ENCODE measurements around the gene CDX2. TPM values are rescaled to one million over a fixed set of nuclear protein-coding genes. Genes with fewer than 3 reads are reported as not detected.

The CDX2 gene
- total and polyA plus RNA-seq, 2 donors (not counting 1 experiment from before 2014, with no cell fraction given), result not detected

DNA sequence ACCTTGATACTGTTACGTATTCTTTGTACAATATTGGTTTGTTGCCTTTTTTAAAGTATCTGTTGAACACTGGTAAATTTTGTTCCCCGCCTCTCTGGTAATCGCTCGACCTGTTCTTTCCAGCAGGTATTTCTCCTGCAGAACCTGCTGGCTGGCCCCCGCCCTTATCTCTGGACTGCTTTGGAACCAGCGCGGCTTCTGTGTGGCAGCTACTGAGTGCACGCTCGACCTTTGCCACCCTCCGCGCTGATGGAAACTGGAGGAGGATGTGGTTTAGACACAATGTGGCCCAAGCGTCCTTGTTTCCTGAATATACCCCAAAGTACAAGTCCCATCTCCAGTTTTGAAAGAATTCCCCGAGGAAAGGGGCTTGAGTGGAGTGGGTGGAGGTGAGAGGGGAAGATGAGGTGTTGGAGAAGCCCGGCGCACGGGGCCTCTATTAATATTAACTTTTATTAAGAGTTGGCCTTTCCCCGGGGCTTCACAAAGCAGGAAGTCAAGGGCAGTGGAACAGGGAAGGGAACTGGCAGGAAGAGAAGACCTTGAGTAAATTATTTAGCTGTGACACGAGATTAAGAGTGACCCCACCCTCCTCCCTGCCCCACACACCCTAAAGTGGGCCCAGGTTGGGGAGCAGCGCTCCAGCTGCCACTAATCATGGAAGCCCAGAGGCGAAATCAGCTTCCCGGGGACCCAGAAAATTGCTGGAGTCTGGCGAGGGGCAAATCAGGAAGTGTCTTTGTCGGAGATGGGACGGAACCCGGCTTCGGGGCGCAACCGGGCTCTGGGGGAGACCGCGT, 16.0 kb downstream of the CDX2 start:
- H3K9me3 Mint-ChIP-seq (ENCODE audit: insufficient read depth), result no peaks in the 10 kb centered on the region
- Histone ChIP-seq H3K27me3 (replicated peaks in 1 of 4; ENCODE audit: control extremely low read depth in 1 of 4, control insufficient read depth in 3 of 4, insufficient read depth in 4 of 4, low read length in 3 of 4) (peaks cover 0 to 52% (median 40%) of the 10 kb centered on the region in 4 experiments), H3K9me3 (ENCODE audit: control extremely low read depth in 1 of 3, control insufficient read depth in 2 of 3, insufficient read depth in 1 of 3, low read length in 2 of 3) (peaks cover 0 to 12% (median 1%) of the 10 kb centered on the region in 3 donors), H3K27ac (ENCODE audit: low read length in 2 of 2) (no peak overlapping the region), H3K36me3 (replicated peaks in 1 of 2; ENCODE audit: control extremely low read depth in 1 of 2, control insufficient read depth in 1 of 2, extremely low read depth in 1 of 2, insufficient read depth in 2 of 2, low read length in 1 of 2) (no peaks in the 10 kb centered on the region), H3K4me3 (ENCODE audit: control extremely low read depth in 1 of 5, extremely low read depth in 1 of 5, insufficient read depth in 1 of 5, low read depth in 2 of 5, low read length in 4 of 5) (peak overlapping the region in 3 of 5 experiments; percentile 37 to 53 (median 49)), H3K4me2 (replicated peaks; ENCODE audit: low read depth, low read length, poor library complexity, severe bottlenecking) (peak overlapping the region; percentile 80), H2AFZ (ENCODE audit: insufficient read depth, low read depth, low read length, poor library complexity, severe bottlenecking) (peak overlapping the region; percentile 59), H3K4me1 (ENCODE audit: control insufficient read depth in 2 of 2, insufficient read depth in 2 of 2, low read length in 2 of 2) (peaks cover 21 to 25% of the 10 kb centered on the region in 2 donors), H3K79me2 (ENCODE audit: control insufficient read depth, insufficient read depth, low read length) (no peaks in the 10 kb centered on the region), H4K20me1 (ENCODE audit: control insufficient read depth, insufficient read depth, low read length, poor library complexity, severe bottlenecking) (no peaks in the 10 kb centered on the region), H3K9ac (ENCODE audit: low read length) (peak overlapping the region; percentile 62)
- ATAC-seq (ENCODE audit: low read depth), result no peak
- H3K4me1 Mint-ChIP-seq, result peaks cover 15% of the 10 kb centered on the region
- H3K27me3 Mint-ChIP-seq, result peaks cover 72% of the 10 kb centered on the region
- ChIA-PET CTCF (interaction anchor here (0.6 to 3.8 kb wide), 17 partner anchors 9 to 1006 kb away, joined by 3 to 43 read pairs (median 5); partner anchors contain the start of genes CDX2 and PDX1), POLR2A (no interaction called here)
- intact Hi-C loops (cut with micrococcal nuclease), result loop anchor here (10.0 kb wide), 1 partner anchor 578 kb away; no protein-coding TSS in a partner anchor
- no peak for DNase-seq
- 10% methylated on average over 23 of the region's 30 CpGs for WGBS (ENCODE audit: insufficient coverage)
- H3K27ac Mint-ChIP-seq, result no peak overlapping the region
- peak overlapping the region; percentile 75 for H3K4me3 Mint-ChIP-seq
- TF ChIP-seq, protein P1, sequence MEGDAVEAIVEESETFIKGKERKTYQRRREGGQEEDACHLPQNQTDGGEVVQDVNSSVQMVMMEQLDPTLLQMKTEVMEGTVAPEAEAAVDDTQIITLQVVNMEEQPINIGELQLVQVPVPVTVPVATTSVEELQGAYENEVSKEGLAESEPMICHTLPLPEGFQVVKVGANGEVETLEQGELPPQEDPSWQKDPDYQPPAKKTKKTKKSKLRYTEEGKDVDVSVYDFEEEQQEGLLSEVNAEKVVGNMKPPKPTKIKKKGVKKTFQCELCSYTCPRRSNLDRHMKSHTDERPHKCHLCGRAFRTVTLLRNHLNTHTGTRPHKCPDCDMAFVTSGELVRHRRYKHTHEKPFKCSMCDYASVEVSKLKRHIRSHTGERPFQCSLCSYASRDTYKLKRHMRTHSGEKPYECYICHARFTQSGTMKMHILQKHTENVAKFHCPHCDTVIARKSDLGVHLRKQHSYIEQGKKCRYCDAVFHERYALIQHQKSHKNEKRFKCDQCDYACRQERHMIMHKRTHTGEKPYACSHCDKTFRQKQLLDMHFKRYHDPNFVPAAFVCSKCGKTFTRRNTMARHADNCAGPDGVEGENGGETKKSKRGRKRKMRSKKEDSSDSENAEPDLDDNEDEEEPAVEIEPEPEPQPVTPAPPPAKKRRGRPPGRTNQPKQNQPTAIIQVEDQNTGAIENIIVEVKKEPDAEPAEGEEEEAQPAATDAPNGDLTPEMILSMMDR (IDR thresholded peaks at IDR 0.05), result no peak
- TF ChIP-seq EZH2 (IDR thresholded peaks at IDR 0.05; ENCODE audit: borderline replicate concordance, insufficient read depth, low read depth, low read length, poor library complexity, severe bottlenecking), result no peak

GRCh38 chr13:27942972-27943371, 26.1 kb downstream of the CDX2 start:
- peaks cover 39% of the 10 kb centered on the region for H3K27me3 Mint-ChIP-seq
- POLR2A ChIA-PET, result no interaction called here

More at GRCh38 chr13:27942972-27943371, 26.1 kb downstream of the CDX2 start:
- Histone ChIP-seq H3K27ac (ENCODE audit: low read length in 2 of 2) (no peak overlapping the region), H3K4me2 (replicated peaks; ENCODE audit: low read depth, low read length, poor library complexity, severe bottlenecking) (no peak overlapping the region), H4K20me1 (ENCODE audit: control insufficient read depth, insufficient read depth, low read length, poor library complexity, severe bottlenecking) (no peaks in the 10 kb centered on the region), H3K4me1 (ENCODE audit: control insufficient read depth in 2 of 2, insufficient read depth in 2 of 2, low read length in 2 of 2) (no peaks in the 10 kb centered on the region), H3K27me3 (replicated peaks in 1 of 4; ENCODE audit: control extremely low read depth in 1 of 4, control insufficient read depth in 3 of 4, insufficient read depth in 4 of 4, low read length in 3 of 4) (peaks cover 0 to 5% (median 0%) of the 10 kb centered on the region in 4 experiments), H3K36me3 (replicated peaks in 1 of 2; ENCODE audit: control extremely low read depth in 1 of 2, control insufficient read depth in 1 of 2, extremely low read depth in 1 of 2, insufficient read depth in 2 of 2, low read length in 1 of 2) (no peaks in the 10 kb centered on the region), H3K9ac (ENCODE audit: low read length) (no peak overlapping the region), H3K4me3 (ENCODE audit: control extremely low read depth in 1 of 5, extremely low read depth in 1 of 5, insufficient read depth in 1 of 5, low read depth in 2 of 5, low read length in 4 of 5) (no peak overlapping the region), H2AFZ (ENCODE audit: insufficient read depth, low read depth, low read length, poor library complexity, severe bottlenecking) (no peak overlapping the region), H3K9me3 (ENCODE audit: control extremely low read depth in 1 of 3, control insufficient read depth in 2 of 3, insufficient read depth in 1 of 3, low read length in 2 of 3) (peaks cover 0 to 7% (median 5%) of the 10 kb centered on the region in 3 donors), H3K79me2 (ENCODE audit: control insufficient read depth, insufficient read depth, low read length) (no peaks in the 10 kb centered on the region)
- CTCF ChIA-PET, result interaction anchor here (1.1 kb wide), 1 partner anchor 116 kb away, joined by 4 read pairs; no protein-coding TSS in a partner anchor
- WGBS (ENCODE audit: insufficient coverage), result no CpG with 5 or more reads among the region's 1 CpG
- Mint-ChIP-seq H3K4me1 (no peaks in the 10 kb centered on the region), H3K9me3 (ENCODE audit: insufficient read depth) (peaks cover 6% of the 10 kb centered on the region), H3K27ac (no peak overlapping the region), H3K4me3 (no peak overlapping the region)
- ATAC-seq (ENCODE audit: low read depth), result no peak
- TF ChIP-seq, protein P1 (IDR thresholded peaks at IDR 0.05), result no peak
- TF ChIP-seq EZH2 (IDR thresholded peaks at IDR 0.05; ENCODE audit: borderline replicate concordance, insufficient read depth, low read depth, low read length, poor library complexity, severe bottlenecking), result no peak
- DNase-seq, result no peak
- intact Hi-C loops (cut with micrococcal nuclease), result no loop called here

Data from B cell (primary cell).